Measurements from ENCODE around the gene PCDHA7.
"Not testable (repeated sequence)": the region's sequence is repeated elsewhere in the genome, so short reads cannot be mapped to it uniquely, and the experiment has no call there.

DNA sequence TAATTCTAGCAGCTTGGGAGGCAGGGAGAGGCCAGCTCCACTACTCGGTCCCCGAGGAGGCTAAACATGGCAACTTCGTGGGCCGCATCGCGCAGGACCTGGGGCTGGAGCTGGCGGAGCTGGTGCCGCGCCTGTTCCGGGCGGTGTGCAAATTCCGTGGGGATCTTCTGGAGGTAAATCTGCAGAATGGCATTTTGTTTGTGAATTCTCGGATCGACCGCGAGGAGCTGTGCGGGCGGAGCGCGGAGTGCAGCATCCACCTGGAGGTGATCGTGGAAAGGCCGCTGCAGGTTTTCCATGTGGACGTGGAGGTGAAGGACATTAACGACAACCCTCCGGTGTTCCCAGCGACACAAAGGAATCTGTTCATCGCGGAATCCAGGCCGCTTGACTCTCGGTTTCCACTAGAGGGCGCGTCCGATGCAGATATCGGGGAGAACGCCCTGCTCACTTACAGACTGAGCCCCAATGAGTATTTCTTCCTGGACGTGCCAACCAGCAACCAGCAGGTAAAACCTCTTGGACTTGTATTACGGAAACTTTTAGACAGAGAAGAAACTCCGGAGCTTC lies 455 bp downstream of the PCDHA7 start:
- TF ChIP-seq POLR2A, POLR2AphosphoS5, EP300 (IDR thresholded peaks at IDR 0.05): not testable (repeated sequence)
- TF ChIP-seq, protein P1, sequence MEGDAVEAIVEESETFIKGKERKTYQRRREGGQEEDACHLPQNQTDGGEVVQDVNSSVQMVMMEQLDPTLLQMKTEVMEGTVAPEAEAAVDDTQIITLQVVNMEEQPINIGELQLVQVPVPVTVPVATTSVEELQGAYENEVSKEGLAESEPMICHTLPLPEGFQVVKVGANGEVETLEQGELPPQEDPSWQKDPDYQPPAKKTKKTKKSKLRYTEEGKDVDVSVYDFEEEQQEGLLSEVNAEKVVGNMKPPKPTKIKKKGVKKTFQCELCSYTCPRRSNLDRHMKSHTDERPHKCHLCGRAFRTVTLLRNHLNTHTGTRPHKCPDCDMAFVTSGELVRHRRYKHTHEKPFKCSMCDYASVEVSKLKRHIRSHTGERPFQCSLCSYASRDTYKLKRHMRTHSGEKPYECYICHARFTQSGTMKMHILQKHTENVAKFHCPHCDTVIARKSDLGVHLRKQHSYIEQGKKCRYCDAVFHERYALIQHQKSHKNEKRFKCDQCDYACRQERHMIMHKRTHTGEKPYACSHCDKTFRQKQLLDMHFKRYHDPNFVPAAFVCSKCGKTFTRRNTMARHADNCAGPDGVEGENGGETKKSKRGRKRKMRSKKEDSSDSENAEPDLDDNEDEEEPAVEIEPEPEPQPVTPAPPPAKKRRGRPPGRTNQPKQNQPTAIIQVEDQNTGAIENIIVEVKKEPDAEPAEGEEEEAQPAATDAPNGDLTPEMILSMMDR (IDR thresholded peaks at IDR 0.05): not testable (repeated sequence)
